ENCODE measurements around the gene ITGAL. TPM values are rescaled to one million over a fixed set of nuclear protein-coding genes. Genes with fewer than 3 reads are reported as not detected.
A peak's percentile ranks its signal among the peaks of the same experiment; 100 is the strongest.

ITGAL gene
- total and polyA plus RNA-seq, 2 of the 13 experiments (the other 11 are each of a cell fraction or from before 2014, with no cell fraction given): 0.86 to 1.2 TPM

GRCh38 chr16:30541502-30542329, 69.2 kb downstream of the ITGAL start (continued):
- TF ChIP-seq HNF1A (IDR thresholded peaks at IDR 0.05; ENCODE audit: low read depth) (0 out of 2 replicates have a peak, but pooled peaks have one; percentile 24), HNF1A (CRISPR knock-in tag; IDR thresholded peaks at IDR 0.05; ENCODE audit: borderline replicate concordance) (no peak; the same call in 1 of the 2 replicates), FOXO1 (CRISPR knock-in tag; IDR thresholded peaks at IDR 0.05) (peak; percentile 39; the same call in 1 of the 2 replicates), SKIL (CRISPR knock-in tag; IDR thresholded peaks at IDR 0.05; ENCODE audit: borderline replicate concordance) (peak; percentile 57; the same call in 1 of the 2 replicates), ZNF816 (CRISPR knock-in tag; IDR thresholded peaks at IDR 0.05; ENCODE audit: borderline replicate concordance) (peak; percentile 9; the same call in 1 of the 2 replicates), ZNF230 (CRISPR knock-in tag; IDR thresholded peaks at IDR 0.05) (0 out of 2 replicates have a peak, but pooled peaks have one; percentile 18), BRCA1 (CRISPR knock-in tag; IDR thresholded peaks at IDR 0.05) (no peak), LCORL (IDR thresholded peaks at IDR 0.05) (no peak), LCORL (CRISPR knock-in tag; IDR thresholded peaks at IDR 0.05) (peak; percentile 25; the same call in 1 of the 2 replicates)
- TF ChIP-seq, protein P1, sequence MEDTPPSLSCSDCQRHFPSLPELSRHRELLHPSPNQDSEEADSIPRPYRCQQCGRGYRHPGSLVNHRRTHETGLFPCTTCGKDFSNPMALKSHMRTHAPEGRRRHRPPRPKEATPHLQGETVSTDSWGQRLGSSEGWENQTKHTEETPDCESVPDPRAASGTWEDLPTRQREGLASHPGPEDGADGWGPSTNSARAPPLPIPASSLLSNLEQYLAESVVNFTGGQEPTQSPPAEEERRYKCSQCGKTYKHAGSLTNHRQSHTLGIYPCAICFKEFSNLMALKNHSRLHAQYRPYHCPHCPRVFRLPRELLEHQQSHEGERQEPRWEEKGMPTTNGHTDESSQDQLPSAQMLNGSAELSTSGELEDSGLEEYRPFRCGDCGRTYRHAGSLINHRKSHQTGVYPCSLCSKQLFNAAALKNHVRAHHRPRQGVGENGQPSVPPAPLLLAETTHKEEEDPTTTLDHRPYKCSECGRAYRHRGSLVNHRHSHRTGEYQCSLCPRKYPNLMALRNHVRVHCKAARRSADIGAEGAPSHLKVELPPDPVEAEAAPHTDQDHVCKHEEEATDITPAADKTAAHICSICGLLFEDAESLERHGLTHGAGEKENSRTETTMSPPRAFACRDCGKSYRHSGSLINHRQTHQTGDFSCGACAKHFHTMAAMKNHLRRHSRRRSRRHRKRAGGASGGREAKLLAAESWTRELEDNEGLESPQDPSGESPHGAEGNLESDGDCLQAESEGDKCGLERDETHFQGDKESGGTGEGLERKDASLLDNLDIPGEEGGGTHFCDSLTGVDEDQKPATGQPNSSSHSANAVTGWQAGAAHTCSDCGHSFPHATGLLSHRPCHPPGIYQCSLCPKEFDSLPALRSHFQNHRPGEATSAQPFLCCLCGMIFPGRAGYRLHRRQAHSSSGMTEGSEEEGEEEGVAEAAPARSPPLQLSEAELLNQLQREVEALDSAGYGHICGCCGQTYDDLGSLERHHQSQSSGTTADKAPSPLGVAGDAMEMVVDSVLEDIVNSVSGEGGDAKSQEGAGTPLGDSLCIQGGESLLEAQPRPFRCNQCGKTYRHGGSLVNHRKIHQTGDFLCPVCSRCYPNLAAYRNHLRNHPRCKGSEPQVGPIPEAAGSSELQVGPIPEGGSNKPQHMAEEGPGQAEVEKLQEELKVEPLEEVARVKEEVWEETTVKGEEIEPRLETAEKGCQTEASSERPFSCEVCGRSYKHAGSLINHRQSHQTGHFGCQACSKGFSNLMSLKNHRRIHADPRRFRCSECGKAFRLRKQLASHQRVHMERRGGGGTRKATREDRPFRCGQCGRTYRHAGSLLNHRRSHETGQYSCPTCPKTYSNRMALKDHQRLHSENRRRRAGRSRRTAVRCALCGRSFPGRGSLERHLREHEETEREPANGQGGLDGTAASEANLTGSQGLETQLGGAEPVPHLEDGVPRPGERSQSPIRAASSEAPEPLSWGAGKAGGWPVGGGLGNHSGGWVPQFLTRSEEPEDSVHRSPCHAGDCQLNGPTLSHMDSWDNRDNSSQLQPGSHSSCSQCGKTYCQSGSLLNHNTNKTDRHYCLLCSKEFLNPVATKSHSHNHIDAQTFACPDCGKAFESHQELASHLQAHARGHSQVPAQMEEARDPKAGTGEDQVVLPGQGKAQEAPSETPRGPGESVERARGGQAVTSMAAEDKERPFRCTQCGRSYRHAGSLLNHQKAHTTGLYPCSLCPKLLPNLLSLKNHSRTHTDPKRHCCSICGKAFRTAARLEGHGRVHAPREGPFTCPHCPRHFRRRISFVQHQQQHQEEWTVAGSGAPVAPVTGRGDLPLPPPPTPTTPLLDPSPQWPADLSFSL (CRISPR knock-in tag; IDR thresholded peaks at IDR 0.05): 0 out of 2 replicates have a peak, but pooled peaks have one; percentile 21
- TF ChIP-seq, protein P2, sequence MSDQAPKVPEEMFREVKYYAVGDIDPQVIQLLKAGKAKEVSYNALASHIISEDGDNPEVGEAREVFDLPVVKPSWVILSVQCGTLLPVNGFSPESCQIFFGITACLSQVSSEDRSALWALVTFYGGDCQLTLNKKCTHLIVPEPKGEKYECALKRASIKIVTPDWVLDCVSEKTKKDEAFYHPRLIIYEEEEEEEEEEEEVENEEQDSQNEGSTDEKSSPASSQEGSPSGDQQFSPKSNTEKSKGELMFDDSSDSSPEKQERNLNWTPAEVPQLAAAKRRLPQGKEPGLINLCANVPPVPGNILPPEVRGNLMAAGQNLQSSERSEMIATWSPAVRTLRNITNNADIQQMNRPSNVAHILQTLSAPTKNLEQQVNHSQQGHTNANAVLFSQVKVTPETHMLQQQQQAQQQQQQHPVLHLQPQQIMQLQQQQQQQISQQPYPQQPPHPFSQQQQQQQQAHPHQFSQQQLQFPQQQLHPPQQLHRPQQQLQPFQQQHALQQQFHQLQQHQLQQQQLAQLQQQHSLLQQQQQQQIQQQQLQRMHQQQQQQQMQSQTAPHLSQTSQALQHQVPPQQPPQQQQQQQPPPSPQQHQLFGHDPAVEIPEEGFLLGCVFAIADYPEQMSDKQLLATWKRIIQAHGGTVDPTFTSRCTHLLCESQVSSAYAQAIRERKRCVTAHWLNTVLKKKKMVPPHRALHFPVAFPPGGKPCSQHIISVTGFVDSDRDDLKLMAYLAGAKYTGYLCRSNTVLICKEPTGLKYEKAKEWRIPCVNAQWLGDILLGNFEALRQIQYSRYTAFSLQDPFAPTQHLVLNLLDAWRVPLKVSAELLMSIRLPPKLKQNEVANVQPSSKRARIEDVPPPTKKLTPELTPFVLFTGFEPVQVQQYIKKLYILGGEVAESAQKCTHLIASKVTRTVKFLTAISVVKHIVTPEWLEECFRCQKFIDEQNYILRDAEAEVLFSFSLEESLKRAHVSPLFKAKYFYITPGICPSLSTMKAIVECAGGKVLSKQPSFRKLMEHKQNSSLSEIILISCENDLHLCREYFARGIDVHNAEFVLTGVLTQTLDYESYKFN (CRISPR knock-in tag; conservative IDR thresholded peaks at IDR 0.05): 0 out of 2 replicates have a peak, but pooled peaks have one; percentile 35
